SH-SY5Y (cell line): Measurements from ENCODE around the gene NF1.

Experiments
- GATA2 ChIP-seq: IDR thresholded peaks from 2 replicates; pipeline ENCODE4 v1.6.1; 2011; ENCODE audit warnings: mild to moderate bottlenecking, low read depth, low read length
- GATA3 ChIP-seq: IDR thresholded peaks from 2 replicates; pipeline ENCODE4 v1.6.1; 2011; ENCODE audit warnings: low read depth, mild to moderate bottlenecking, low read length, moderate library complexity

The NF1 gene

DNA sequence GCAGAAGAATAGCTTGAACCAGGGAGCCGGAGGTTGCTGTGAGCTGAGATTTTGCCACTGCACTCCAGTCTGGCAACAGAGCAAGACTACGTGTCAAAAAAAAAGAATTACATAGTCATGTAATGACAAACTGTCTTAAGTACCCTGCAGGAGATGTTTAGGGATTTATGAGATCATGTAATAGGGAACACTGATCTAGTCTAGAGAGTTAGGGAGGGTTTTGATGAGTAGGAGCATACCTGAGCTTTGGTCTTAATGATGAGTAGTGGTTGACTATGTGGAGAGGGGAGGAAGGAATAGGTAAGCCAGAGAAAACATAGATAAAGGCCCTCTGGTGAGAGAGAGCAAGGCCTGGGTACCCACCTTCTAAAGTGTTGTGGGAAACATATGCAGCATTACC, 30.1 kb upstream of the NF1 start:
- TF ChIP-seq GATA2 (no peak), GATA3 (no peak)

DNA sequence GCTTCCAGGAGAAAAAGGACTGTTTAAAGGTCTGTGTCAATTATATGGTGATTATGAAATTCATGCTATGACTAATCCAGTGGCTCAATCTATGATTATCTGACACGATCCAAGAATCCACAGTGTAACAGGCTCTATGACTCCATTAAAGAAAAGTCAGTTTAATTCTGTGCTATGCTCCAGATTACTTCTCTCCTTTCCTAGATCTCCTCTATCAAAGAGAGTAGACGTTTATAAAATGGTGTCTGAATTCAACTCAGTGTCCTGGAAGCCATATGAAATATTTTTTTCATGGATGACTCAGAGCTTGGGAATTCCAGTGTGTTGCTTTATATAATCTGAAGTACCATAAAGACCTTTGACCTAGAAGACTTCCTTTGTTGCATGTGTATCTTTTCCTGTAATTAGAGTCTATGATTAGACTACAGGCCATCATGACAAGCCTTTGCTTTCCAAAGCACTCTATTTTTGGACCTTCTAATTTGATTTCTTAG, 27.0 kb upstream of the NF1 start:
- TF ChIP-seq GATA3 (no peak), GATA2 (no peak)

DNA sequence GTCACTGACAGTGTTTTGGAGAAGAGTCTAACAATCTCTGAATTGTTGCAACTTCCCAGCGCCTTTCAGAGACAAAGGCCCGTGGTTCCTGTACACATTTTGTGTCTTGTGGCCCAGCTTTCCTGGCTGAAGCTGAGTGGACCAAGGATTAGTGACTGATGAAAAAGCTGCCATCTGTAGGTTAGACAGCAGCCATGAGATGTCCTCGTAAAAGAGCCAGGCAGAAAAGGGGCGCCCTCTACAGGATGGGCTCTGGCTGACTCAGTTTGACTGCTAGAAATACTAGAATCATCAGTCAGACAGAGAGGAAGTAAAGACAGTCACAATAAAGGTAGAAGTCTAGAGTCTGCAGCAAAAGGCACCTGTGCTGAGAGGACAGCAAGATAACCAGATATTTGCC, 26.5 kb upstream of the NF1 start:
- no peak for TF ChIP-seq GATA3

DNA sequence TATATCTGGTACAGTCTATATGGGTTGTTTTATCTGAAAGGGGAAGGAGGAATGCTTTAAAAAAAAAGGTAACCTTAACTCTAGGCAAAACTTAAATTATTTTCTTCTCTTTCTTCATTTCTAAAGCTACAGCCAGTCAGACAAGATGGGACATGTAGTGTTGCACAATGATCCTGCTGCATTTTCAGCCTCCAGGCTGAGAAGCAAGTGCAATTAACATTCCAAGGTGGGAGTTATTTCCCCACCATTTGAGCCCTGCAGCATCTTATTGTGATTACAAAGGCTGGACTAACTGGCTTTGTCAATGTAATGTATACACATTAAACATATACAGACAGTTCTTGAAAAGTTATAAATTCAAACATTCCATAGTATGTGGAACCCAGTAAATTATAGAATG, 22.6 kb upstream of the NF1 start:
- TF ChIP-seq GATA2 (no peak), GATA3 (no peak)

DNA sequence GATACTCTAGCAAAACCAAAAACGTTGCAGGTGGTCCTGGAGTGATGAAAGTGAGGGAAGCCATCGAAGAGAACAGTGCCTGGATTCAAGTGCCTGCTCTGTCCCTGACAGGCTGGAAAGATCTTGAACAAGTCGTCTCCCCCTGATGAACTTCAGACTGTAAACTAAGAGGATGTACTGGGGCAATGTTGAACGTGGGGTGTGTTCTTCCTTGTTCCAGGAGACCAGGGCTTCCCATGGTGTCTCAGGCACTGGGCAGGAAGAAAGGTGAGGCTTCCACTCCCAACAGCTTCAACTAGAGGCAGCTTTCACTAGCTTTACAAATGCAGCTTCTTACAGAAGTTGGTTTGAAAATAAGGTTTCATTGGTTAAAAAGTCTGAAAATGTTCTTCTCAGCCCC, 21.4 kb upstream of the NF1 start:
- TF ChIP-seq GATA3 (no peak), GATA2 (no peak)

DNA sequence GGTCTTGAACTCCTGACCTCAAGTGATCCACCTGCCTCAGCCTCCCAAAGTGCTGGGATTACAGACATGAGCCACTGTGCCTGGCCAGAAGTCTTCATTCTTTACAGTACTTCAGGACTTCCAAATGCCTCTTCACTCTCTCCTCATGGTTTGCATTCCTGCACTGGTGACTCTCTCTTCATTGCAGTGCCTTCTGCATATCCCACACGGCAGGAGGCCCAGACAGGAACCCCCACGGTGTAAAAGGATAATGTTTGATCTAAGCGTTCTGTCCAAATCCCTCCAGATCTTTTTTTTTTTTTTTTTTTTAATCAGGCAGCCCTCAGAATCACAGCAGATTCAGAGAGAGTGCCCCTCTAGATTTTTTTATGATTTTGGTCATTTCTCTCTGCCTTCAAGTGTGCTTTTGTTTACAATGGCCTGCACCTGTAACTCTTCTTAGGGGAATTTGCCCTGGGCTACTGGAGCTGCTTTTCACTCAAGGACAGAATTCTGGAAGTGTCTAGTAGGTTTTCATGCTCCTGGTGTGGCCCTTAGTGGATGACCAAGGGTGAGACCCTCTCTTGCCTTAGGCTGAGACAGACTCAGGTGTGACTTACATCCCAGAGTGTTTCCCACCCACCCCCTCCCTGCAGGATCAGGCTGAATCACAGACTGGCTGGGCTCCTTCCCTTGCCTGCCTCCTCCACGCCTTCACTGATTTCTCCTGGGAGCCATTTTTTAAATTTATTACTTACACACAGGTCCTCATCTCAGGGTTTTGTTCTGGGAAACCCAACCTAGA, 19.8 kb upstream of the NF1 start:
- TF ChIP-seq GATA3 (no peak), GATA2 (no peak)

DNA sequence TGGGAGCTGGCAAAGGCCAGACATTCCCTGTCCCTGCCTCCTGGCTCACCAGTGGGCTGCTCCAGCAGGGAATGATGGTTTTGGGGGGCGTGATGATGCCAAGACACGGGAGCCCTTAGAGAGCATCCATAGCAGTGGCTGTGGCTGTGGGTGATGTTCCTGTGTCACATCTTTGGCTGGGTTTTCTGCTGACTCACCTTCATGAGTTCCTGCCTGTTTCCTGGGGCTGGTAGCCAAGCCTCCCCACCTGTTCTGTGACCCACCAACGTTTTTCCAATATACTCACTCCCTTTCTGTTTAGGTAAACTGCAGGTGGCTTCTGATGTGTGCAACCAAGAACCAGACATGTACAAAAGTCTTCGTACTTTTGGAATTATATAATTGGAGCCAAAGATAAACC, 16.5 kb upstream of the NF1 start:
- no peak for TF ChIP-seq GATA2
- no peak for TF ChIP-seq GATA3

DNA sequence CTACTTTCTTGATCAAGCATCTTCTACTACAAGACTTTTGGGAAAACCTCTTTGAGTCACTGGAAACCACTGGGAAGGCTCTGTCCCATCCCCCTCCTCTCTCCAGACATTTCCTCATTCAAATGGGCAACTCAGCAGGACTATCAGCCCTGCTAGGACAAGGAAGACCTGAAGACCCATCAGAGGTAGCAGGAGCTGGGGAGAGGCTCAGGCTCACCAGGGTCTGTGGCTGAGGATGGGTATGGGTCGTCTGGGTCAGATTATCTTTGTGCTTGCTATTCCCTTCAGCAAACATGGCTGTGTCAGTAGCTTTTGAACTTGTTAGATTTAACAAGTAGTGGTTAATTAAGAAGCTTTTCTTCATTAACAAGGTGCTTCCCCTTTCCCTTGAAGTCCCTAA, 15.0 kb upstream of the NF1 start:
- TF ChIP-seq GATA3 (no peak), GATA2 (no peak)

DNA sequence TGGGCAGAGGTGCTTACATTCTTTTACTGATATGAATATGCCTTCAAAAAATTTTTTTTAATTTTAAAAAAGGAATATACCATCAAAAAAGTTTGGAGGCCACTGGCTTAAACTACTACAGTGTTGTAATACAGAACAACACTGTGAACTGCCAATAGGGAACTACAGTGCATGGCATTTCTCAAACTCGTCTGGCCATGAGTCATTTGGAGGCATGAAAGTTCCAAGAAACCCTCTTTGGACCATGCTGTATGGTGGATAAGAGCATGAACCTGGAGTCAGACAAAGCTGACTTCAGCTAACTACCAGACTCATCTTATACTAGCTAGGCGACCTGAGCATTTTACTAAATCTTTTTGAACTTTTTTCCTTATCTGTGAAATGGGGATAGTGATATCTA, 9.2 kb upstream of the NF1 start:
- no peak for TF ChIP-seq GATA2
- TF ChIP-seq GATA3: no peak

DNA sequence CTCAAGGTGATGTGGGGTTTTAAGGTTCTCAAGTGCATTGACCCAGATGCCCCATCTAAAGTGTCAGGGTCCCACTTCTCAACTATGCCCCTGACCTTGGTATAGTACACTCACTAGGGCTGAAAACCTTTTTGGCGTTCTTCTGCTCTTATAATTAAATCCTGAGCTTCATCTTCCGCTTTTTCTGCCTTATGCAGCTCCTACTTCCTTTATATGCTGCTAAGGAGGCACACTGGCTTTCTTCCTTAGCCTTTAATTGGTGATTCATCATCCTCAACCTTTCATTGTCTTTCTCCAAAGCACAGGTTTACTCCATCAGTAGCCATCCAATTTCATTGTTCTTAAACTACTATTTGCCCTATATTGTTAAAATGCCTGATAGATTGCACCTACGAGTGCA, 5.3 kb upstream of the NF1 start:
- TF ChIP-seq GATA2: no peak
- no peak for TF ChIP-seq GATA3

DNA sequence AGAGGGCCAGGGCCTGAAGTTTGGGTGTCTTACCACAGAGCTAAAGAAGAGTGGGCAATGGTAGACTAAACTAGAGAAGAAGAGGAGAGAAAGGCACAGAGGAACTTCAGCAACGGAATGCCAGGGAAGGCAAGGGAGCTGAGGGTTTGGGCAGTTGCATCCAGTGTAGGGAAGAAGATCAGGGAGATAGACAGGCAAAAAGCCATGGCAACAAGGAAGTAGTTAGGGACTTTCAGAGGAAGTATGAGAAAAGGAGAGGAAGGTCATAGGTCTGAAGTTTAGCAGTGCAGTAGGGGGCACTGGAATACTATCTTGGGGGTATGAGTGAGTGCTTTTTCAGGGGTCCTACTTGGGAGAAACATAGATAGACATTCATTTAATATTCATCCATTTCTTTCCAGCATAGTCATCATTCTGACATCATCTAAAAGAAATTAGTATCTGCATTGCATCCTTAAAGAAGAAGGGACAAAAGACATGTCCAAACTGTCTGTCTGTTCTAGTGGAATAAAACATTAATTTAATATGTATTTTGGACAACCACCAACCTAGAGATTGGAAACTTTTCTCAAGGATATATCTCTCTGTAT, 2.2 kb upstream of the NF1 start:
- TF ChIP-seq GATA3 (no peak), GATA2 (no peak)

DNA sequence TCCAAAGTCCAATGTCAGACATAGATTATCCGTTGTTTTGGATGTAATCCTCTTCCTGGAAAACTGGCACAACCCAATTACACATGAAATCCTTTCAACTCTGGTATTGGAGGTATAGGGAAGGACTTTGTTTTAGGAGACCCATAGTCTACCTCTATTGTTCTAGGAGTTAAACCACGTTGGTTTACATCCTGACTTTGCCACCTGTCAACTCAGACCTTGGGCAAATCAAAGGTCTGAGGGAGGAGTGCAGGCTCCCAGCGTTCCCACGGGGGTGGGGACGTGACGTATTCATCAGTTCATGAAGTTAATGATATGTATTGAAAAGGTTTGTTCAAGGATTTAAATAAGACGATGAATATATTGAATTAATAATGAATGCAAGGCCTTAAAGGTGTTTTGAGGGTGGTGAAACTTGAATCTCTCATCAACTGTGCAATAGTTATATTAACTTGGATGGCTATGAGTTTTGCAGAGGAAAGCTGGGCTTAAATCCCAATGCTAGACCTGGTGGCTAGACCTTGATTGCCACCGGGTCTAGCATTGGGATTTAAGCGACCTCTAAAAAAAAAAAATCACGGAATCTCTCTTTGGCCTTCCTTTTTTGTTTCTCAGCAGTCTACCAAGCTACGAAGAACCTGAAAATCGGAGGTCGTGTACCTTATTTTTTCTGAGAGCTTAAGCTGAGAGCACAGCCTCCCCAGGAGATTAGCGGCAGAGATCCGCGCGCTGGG, 744 bp upstream of the NF1 start:
- peak; percentile 21; the same call in 1 of the 2 replicates for TF ChIP-seq GATA2
- no peak for TF ChIP-seq GATA3

DNA sequence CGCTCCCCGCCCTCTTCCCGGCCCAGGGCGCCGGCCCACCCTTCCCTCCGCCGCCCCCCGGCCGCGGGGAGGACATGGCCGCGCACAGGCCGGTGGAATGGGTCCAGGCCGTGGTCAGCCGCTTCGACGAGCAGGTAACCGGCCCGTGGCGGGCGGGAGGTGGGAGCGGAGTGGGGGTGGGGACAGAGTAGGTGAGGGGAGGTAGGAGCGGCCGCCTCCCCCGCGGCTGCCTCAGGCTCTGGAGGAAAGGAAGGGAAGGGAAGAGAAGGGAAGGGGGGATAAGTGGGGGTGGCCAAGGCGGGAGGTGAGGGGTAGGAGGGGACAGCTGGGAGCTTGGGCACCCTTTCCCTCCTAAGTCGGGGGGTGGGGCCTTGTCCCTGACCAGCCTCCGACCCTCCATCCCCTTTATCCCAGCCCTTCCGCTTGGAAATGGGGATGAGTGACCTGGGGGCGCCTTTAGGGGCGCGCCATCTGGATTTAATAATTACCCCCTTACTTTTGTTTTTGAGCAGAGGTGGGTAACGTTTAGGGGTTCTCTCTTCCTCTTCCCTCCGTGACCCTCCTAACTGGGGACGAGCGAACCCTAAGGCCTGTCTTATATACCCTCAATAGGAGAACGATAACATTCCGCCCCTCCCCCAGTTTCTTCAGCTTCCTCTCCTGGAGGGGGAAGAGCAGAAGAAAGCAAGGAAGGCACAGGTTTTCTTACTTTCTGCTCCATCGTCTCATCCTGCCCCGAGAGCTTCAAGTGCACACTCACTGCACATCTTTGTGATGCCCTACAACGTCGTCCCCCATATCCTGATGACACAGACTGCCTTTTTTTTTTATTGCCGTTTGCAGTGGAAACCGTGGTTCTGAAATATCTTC, 694 bp downstream of the NF1 start:
- TF ChIP-seq GATA2 (no peak), GATA3 (no peak)

DNA sequence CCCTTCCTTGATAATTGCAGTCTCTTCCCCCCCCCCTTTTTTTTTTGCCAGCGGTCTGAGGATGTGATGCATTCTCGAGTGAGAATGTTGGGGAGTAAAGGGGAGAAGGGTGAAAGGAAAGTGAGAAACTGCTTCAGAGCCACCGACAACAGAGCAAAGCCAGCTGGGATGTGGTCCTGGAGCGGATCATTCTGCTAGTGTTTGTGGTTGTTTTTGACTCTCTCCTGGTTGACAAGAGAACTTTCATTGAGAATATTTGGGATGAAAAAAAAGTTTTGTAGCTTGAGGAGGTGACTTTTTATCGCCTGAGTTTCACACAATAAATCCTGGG, 1.3 kb downstream of the NF1 start:
- TF ChIP-seq GATA2 (no peak), GATA3 (no peak)

DNA sequence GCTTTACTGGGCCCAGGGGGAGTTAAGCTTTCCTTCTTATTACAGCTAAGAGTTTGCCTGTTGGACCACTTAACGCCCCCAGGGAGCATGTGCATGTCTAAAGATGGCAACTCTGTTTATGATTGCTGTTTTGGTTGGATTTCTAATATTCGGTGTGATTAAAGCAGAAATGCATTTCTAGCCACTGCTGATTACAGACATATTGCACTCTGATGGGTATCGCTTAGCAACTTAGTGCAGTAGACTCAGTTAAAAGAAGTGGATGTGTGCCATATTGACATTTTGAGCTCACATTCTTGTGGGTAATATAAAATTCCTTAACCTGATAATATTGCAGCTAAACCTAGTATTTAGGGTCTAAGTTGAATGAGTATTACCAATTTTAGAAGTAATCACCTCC, 4.2 kb downstream of the NF1 start:
- TF ChIP-seq GATA2 (no peak), GATA3 (no peak)
